ENCODE results near the gene FCHO1. TPM values are rescaled to one million over a fixed set of nuclear protein-coding genes. Genes with fewer than 3 reads are reported as not detected.
A peak's percentile ranks its signal among the peaks of the same experiment; 100 is the strongest.

FCHO1 gene
- total and polyA plus RNA-seq, 2 donors (not counting 1 experiment from before 2014, with no cell fraction given) = 85.7 to 149 TPM

GRCh38 chr19:17835182-17836006, 84.1 kb downstream of the FCHO1 start:
- Histone ChIP-seq H3K4me3 (ENCODE audit: control extremely low read depth in 1 of 5, extremely low read depth in 1 of 5, insufficient read depth in 1 of 5, low read depth in 2 of 5, low read length in 4 of 5) (no peak overlapping the region), H2AFZ (ENCODE audit: insufficient read depth, low read depth, low read length, poor library complexity, severe bottlenecking) (no peak overlapping the region), H3K4me2 (replicated peaks; ENCODE audit: low read depth, low read length, poor library complexity, severe bottlenecking) (no peak overlapping the region), H3K27me3 (replicated peaks in 1 of 4; ENCODE audit: control extremely low read depth in 1 of 4, control insufficient read depth in 3 of 4, insufficient read depth in 4 of 4, low read length in 3 of 4) (no peaks in the 10 kb centered on the region), H3K27ac (ENCODE audit: low read length in 2 of 2) (no peak overlapping the region), H3K79me2 (ENCODE audit: control insufficient read depth, insufficient read depth, low read length) (peaks cover 10% of the 10 kb centered on the region), H3K4me1 (ENCODE audit: control insufficient read depth in 2 of 2, insufficient read depth in 2 of 2, low read length in 2 of 2) (no peaks in the 10 kb centered on the region), H4K20me1 (ENCODE audit: control insufficient read depth, insufficient read depth, low read length, poor library complexity, severe bottlenecking) (peaks cover 24% of the 10 kb centered on the region), H3K9ac (ENCODE audit: low read length) (no peak overlapping the region), H3K36me3 (replicated peaks in 1 of 2; ENCODE audit: control extremely low read depth in 1 of 2, control insufficient read depth in 1 of 2, extremely low read depth in 1 of 2, insufficient read depth in 2 of 2, low read length in 1 of 2) (peaks cover 1 to 84% of the 10 kb centered on the region in 2 experiments), H3K9me3 (ENCODE audit: control extremely low read depth in 1 of 3, control insufficient read depth in 2 of 3, insufficient read depth in 1 of 3, low read length in 2 of 3) (peaks cover 0 to 7% (median 0%) of the 10 kb centered on the region in 3 donors)
- 94% methylated on average over 5 of the region's 8 CpGs for WGBS (ENCODE audit: insufficient coverage)
- no peaks in the 10 kb centered on the region for H3K27me3 Mint-ChIP-seq
- H3K4me3 Mint-ChIP-seq = no peak overlapping the region
- intact Hi-C loops (cut with micrococcal nuclease) = no loop called here
- no peaks in the 10 kb centered on the region for H3K9me3 Mint-ChIP-seq (ENCODE audit: insufficient read depth)
- ChIA-PET POLR2A (interaction anchor here (0.7 kb wide), 1 partner anchor 9 kb away, joined by 3 read pairs; no protein-coding TSS in a partner anchor), CTCF (no interaction called here)
- no peak for TF ChIP-seq EZH2 (IDR thresholded peaks at IDR 0.05; ENCODE audit: borderline replicate concordance, insufficient read depth, low read depth, low read length, poor library complexity, severe bottlenecking)
- TF ChIP-seq CTCF (IDR thresholded peaks at IDR 0.05) = no peak
- ATAC-seq (ENCODE audit: low read depth) (no peak), DNase-seq (no peak)
- H3K27ac Mint-ChIP-seq = peak overlapping the region; percentile 59
- H3K4me1 Mint-ChIP-seq = no peaks in the 10 kb centered on the region

DNA sequence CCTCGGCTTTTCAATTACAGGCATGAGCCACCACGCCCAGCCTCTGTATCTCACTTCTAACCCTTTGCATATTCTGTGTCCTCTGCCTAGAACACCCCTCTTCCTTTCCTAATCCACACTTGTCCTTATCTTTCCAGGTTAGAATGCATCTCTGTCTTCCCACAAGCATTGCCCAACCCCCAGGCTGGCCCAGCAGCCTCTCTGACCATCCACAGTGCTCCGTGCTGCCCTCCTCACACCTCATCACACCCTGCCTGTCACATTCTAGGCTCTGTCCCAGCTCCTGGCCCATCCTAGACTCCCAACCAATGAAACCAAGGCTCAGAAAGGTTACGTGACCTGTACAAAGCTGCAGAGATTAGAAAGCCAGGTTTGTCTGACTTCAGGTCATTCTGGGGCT, 85.3 kb downstream of the FCHO1 start:
- Histone ChIP-seq H3K4me1 (ENCODE audit: control insufficient read depth in 2 of 2, insufficient read depth in 2 of 2, low read length in 2 of 2) (no peaks in the 10 kb centered on the region), H3K4me3 (ENCODE audit: control extremely low read depth in 1 of 5, extremely low read depth in 1 of 5, insufficient read depth in 1 of 5, low read depth in 2 of 5, low read length in 4 of 5) (no peak overlapping the region), H3K79me2 (ENCODE audit: control insufficient read depth, insufficient read depth, low read length) (peaks cover 18% of the 10 kb centered on the region), H4K20me1 (ENCODE audit: control insufficient read depth, insufficient read depth, low read length, poor library complexity, severe bottlenecking) (peaks cover 24% of the 10 kb centered on the region), H3K4me2 (replicated peaks; ENCODE audit: low read depth, low read length, poor library complexity, severe bottlenecking) (no peak overlapping the region), H3K27me3 (replicated peaks in 1 of 4; ENCODE audit: control extremely low read depth in 1 of 4, control insufficient read depth in 3 of 4, insufficient read depth in 4 of 4, low read length in 3 of 4) (no peaks in the 10 kb centered on the region), H3K9me3 (ENCODE audit: control extremely low read depth in 1 of 3, control insufficient read depth in 2 of 3, insufficient read depth in 1 of 3, low read length in 2 of 3) (peaks cover 0 to 2% (median 0%) of the 10 kb centered on the region in 3 donors), H3K27ac (ENCODE audit: low read length in 2 of 2) (peak overlapping the region in 1 of 2 donors; percentile 30), H3K9ac (ENCODE audit: low read length) (no peak overlapping the region), H2AFZ (ENCODE audit: insufficient read depth, low read depth, low read length, poor library complexity, severe bottlenecking) (no peak overlapping the region), H3K36me3 (replicated peaks in 1 of 2; ENCODE audit: control extremely low read depth in 1 of 2, control insufficient read depth in 1 of 2, extremely low read depth in 1 of 2, insufficient read depth in 2 of 2, low read length in 1 of 2) (peaks cover 1 to 88% of the 10 kb centered on the region in 2 experiments)
- ChIA-PET CTCF (no interaction called here), POLR2A (no interaction called here)
- DNase-seq (no peak), ATAC-seq (ENCODE audit: low read depth) (no peak)
- Mint-ChIP-seq H3K27me3 (no peaks in the 10 kb centered on the region), H3K4me3 (no peak overlapping the region), H3K9me3 (ENCODE audit: insufficient read depth) (no peaks in the 10 kb centered on the region), H3K27ac (no peak overlapping the region), H3K4me1 (no peaks in the 10 kb centered on the region)
- WGBS (ENCODE audit: insufficient coverage) = 100% methylated on average over 2 of the region's 4 CpGs
- intact Hi-C loops (cut with micrococcal nuclease) = no loop called here
- TF ChIP-seq CTCF (IDR thresholded peaks at IDR 0.05) = no peak
- no peak for TF ChIP-seq EZH2 (IDR thresholded peaks at IDR 0.05; ENCODE audit: borderline replicate concordance, insufficient read depth, low read depth, low read length, poor library complexity, severe bottlenecking)

Measured in B cell (primary cell).